ENCODE data around the gene CHAT.

Gene CHAT

GRCh38 chr10:49690698-49691356, 77.0 kb downstream of the CHAT start:
- no peak overlapping the region for H3K27ac ChIP-seq (ENCODE audit: low read length)
- H2AFZ ChIP-seq (ENCODE audit: low read length) = no peak overlapping the region
- H3F3A ChIP-seq (ENCODE audit: insufficient read depth, low read length) = no peaks in the 10 kb centered on the region
- H3K4me1 ChIP-seq (ENCODE audit: low read length) = no peaks in the 10 kb centered on the region
- no peaks in the 10 kb centered on the region for H3K27me3 ChIP-seq (replicated peaks; ENCODE audit: insufficient read depth, low read length)
- no peak overlapping the region for H3K9ac ChIP-seq (ENCODE audit: low read length)
- no peaks in the 10 kb centered on the region for H3K9me3 ChIP-seq (replicated peaks; ENCODE audit: insufficient read depth, low read length)
- H3K4me2 ChIP-seq (ENCODE audit: low read depth, low read length) = no peak overlapping the region
- H4K20me1 ChIP-seq (ENCODE audit: insufficient read depth, low read length) = no peaks in the 10 kb centered on the region
- no peaks in the 10 kb centered on the region for H3K9me2 ChIP-seq (replicated peaks; ENCODE audit: insufficient read depth, low read length)
- TF ChIP-seq CTCF (IDR thresholded peaks at IDR 0.05; ENCODE audit: low read length) (no peak), EZH2phosphoT487 (IDR thresholded peaks at IDR 0.05; ENCODE audit: low read length) (no peak), EZH2 (optimal IDR thresholded peaks at IDR 0.05; ENCODE audit: low read depth, low read length) (no peak)
- no peaks in the 10 kb centered on the region for H3K36me3 ChIP-seq (replicated peaks; ENCODE audit: insufficient read depth, low read length)
- no peaks in the 10 kb centered on the region for H3K79me2 ChIP-seq (ENCODE audit: low read length)
- no peak for DNase-seq
- no peak overlapping the region for H3K4me3 ChIP-seq (ENCODE audit: low read length)

- Histone ChIP-seq H3K9ac (ENCODE audit: low read length) (no peak overlapping the region), H4K20me1 (ENCODE audit: insufficient read depth, low read length) (no peaks in the 10 kb centered on the region), H3K27ac (ENCODE audit: low read length) (no peak overlapping the region), H3F3A (ENCODE audit: insufficient read depth, low read length) (no peaks in the 10 kb centered on the region), H3K79me2 (ENCODE audit: low read length) (no peaks in the 10 kb centered on the region), H3K9me3 (replicated peaks; ENCODE audit: insufficient read depth, low read length) (no peaks in the 10 kb centered on the region), H2AFZ (ENCODE audit: low read length) (no peak overlapping the region), H3K36me3 (replicated peaks; ENCODE audit: insufficient read depth, low read length) (no peaks in the 10 kb centered on the region), H3K4me2 (ENCODE audit: low read depth, low read length) (no peak overlapping the region), H3K4me1 (ENCODE audit: low read length) (no peaks in the 10 kb centered on the region), H3K4me3 (ENCODE audit: low read length) (no peak overlapping the region), H3K27me3 (replicated peaks; ENCODE audit: insufficient read depth, low read length) (no peaks in the 10 kb centered on the region), H3K9me2 (replicated peaks; ENCODE audit: insufficient read depth, low read length) (no peaks in the 10 kb centered on the region)
- DNase-seq = no peak
- no peak for TF ChIP-seq CTCF (IDR thresholded peaks at IDR 0.05; ENCODE audit: low read length)
- no peak for TF ChIP-seq EZH2phosphoT487 (IDR thresholded peaks at IDR 0.05; ENCODE audit: low read length)
- no peak for TF ChIP-seq EZH2 (optimal IDR thresholded peaks at IDR 0.05; ENCODE audit: low read depth, low read length)
These were observed 77.8 kb downstream of the CHAT start for GRCh38 chr10:49691588-49691987.

- Histone ChIP-seq H3K4me2 (ENCODE audit: low read depth, low read length) (no peak overlapping the region), H3K79me2 (ENCODE audit: low read length) (no peaks in the 10 kb centered on the region), H3K36me3 (replicated peaks; ENCODE audit: insufficient read depth, low read length) (no peaks in the 10 kb centered on the region), H3K9me3 (replicated peaks; ENCODE audit: insufficient read depth, low read length) (no peaks in the 10 kb centered on the region), H3K9ac (ENCODE audit: low read length) (no peak overlapping the region), H4K20me1 (ENCODE audit: insufficient read depth, low read length) (no peaks in the 10 kb centered on the region), H3K4me3 (ENCODE audit: low read length) (no peak overlapping the region), H3K4me1 (ENCODE audit: low read length) (no peaks in the 10 kb centered on the region), H3K9me2 (replicated peaks; ENCODE audit: insufficient read depth, low read length) (no peaks in the 10 kb centered on the region), H3K27me3 (replicated peaks; ENCODE audit: insufficient read depth, low read length) (no peaks in the 10 kb centered on the region), H2AFZ (ENCODE audit: low read length) (no peak overlapping the region), H3K27ac (ENCODE audit: low read length) (no peak overlapping the region), H3F3A (ENCODE audit: insufficient read depth, low read length) (no peaks in the 10 kb centered on the region)
- no peak for DNase-seq
- TF ChIP-seq EZH2 (optimal IDR thresholded peaks at IDR 0.05; ENCODE audit: low read depth, low read length) (no peak), EZH2phosphoT487 (IDR thresholded peaks at IDR 0.05; ENCODE audit: low read length) (no peak), CTCF (IDR thresholded peaks at IDR 0.05; ENCODE audit: low read length) (no peak)
These were observed 80.6 kb downstream of the CHAT start for GRCh38 chr10:49694466-49694865.
